Endothelial cell of umbilical vein (primary cell): ENCODE results near the gene MACROH2A2.

Source experiments
- EZH2 ChIP-seq: IDR thresholded peaks from 2 replicates; pipeline ENCODE4 v1.6.1; 2012; ENCODE audit warnings: borderline replicate concordance, low read depth, mild to moderate bottlenecking, moderate library complexity, low read length, inconsistent platforms; ENCODE audit not compliant: severe bottlenecking
- FOS ChIP-seq: IDR thresholded peaks from 2 replicates; pipeline ENCODE4 v1.6.1; 2011; ENCODE audit warnings: mild to moderate bottlenecking, low read length, moderate library complexity, borderline replicate concordance; ENCODE audit not compliant: insufficient read depth
- GATA2 ChIP-seq: IDR thresholded peaks from 2 replicates; pipeline ENCODE4 v1.7.0; 2011; ENCODE audit warnings: low read depth, mild to moderate bottlenecking, moderate library complexity, mixed read lengths, low read length; ENCODE audit not compliant: insufficient read length, insufficient read depth
- JUN ChIP-seq: IDR thresholded peaks from 2 replicates; pipeline ENCODE4 v1.6.1; 2011; ENCODE audit warnings: borderline replicate concordance, low read depth; ENCODE audit not compliant: insufficient read length, insufficient read depth
- MYC ChIP-seq: IDR thresholded peaks from one replicate; pipeline ENCODE4 v1.6.1; 2011; ENCODE audit warnings: mild to moderate bottlenecking, low read depth, low read length
- POLR2A ChIP-seq: IDR thresholded peaks from 2 replicates; pipeline ENCODE4 v1.6.1; 2012; ENCODE audit warnings: low read depth, mild to moderate bottlenecking, control low read depth, low read length
- POLR2AphosphoS5 ChIP-seq: IDR thresholded peaks from 2 replicates; pipeline ENCODE4 v1.6.1; 2012; ENCODE audit warnings: low read depth, mild to moderate bottlenecking, control low read depth, low read length, moderate library complexity; ENCODE audit not compliant: insufficient read depth
- TF ChIP-seq, protein P1 (sequence below), 2 donors: IDR thresholded peaks; 1 replicate in 1 of 2; 2 replicates in 1 of 2; pipeline ENCODE4 v1.5.1; 2011; ENCODE audit warnings: low read length in 2 of 2, mild to moderate bottlenecking in 2 of 2, moderate library complexity in 2 of 2, control low read depth in 1 of 2, inconsistent platforms in 1 of 2, low read depth in 1 of 2; ENCODE audit not compliant: insufficient read depth in 1 of 2; ENCODE audit errors: extremely low read depth in 1 of 2

- TF ChIP-seq, protein P1, sequence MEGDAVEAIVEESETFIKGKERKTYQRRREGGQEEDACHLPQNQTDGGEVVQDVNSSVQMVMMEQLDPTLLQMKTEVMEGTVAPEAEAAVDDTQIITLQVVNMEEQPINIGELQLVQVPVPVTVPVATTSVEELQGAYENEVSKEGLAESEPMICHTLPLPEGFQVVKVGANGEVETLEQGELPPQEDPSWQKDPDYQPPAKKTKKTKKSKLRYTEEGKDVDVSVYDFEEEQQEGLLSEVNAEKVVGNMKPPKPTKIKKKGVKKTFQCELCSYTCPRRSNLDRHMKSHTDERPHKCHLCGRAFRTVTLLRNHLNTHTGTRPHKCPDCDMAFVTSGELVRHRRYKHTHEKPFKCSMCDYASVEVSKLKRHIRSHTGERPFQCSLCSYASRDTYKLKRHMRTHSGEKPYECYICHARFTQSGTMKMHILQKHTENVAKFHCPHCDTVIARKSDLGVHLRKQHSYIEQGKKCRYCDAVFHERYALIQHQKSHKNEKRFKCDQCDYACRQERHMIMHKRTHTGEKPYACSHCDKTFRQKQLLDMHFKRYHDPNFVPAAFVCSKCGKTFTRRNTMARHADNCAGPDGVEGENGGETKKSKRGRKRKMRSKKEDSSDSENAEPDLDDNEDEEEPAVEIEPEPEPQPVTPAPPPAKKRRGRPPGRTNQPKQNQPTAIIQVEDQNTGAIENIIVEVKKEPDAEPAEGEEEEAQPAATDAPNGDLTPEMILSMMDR (IDR thresholded peaks at IDR 0.05; ENCODE audit: extremely low read depth in 1 of 2, insufficient read depth in 1 of 2, low read depth in 1 of 2, low read length in 2 of 2), result no peak
- TF ChIP-seq EZH2 (no peak), MYC (no peak), POLR2A (no peak), POLR2AphosphoS5 (no peak), FOS (no peak), GATA2 (no peak), JUN (no peak)
These were observed 37.4 kb downstream of the MACROH2A2 start for GRCh38 chr10:70090013-70090412.
